HG03139 (cell line): Measurements from ENCODE around the gene SRSF4.

Experiments
- ATAC-seq: cut with Tn5 transposase; IDR thresholded peaks from one replicate; pipeline ENCODE4 v1.9.1; 2021; ENCODE audit not compliant: unreplicated experiment

SRSF4 gene

DNA sequence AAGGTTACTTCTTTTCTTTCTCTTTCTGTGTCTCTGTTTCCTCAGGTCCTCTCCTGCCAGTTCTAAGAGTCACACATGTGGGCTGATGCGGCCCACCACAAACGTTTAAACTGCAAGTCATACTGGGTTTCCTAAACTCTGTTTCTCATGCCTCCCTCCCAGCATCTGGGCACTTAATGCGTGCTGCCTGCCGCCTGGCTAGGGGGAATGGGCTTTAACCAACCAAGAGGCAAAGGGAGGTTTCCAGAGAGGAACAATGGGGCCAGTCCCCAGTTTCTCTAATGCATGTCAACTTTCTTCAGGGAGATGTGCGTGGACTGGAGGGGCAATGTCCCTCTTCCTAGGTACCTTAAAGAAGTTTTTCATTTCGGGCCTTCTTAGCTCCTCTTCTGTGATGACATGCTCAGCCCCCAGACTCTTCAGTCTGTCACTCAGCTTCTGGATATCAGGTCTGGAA lies 19.9 kb upstream of the SRSF4 start:
- ATAC-seq: no peak

- no peak for ATAC-seq
These were observed 19.4 kb upstream of the SRSF4 start for GRCh38 chr1:29200906-29201594.

GRCh38 chr1:29197993-29198392 lies 16.3 kb upstream of the SRSF4 start:
- ATAC-seq: no peak

GRCh38 chr1:29197590-29197924 lies 15.9 kb upstream of the SRSF4 start:
- no peak for ATAC-seq

DNA sequence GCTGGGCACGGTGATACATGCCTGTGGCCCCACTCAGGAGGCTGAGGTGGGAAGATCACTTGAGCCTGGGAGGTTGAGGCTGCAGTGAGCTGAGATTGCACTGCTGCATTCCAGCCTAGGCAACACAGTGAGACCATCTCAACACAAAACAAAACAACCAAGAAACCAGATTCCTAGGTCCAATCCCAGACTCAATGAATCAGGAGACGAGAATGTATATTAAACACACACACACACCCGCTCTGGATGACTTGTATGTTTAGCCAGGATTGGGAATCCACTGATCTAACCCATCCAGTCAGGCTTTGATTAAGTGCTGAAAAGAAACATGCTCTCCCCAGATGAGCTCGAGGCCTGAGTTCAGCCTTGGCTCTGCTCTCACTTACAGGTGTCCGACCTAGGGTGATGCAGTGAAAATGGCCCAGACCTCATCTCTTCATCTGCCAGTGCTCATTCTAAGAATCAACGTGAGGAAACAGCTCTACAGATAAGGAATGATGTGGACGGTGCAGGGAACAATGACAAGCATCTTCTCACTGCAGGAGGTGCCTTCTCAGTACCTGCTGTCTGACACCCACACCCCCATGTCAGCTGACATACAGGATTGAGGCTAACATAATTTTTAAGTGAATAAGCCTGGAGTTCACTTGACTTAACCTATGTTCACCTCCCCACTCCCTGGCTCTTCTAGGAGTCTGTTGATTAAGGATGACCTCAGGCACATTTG lies 15.3 kb upstream of the SRSF4 start:
- no peak for ATAC-seq

DNA sequence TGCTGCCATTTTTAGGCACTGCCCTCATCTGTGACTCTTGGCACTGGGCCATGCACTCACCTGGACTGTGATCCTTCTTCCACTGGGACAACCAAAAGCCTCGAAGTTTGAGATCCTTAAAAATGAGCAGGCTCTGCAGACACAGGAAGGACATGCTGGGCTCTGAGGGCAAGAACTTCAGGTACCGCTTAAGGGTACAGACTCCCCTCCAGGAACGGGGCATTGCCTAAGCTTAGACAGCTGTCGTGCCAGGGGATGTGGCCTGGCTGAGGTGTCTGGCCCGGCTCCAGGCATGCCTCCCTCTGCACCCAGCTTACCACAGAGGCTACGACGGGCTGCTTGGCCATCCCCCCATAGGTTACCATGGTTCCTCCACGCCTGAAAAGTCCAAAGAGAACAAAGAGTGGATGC lies 14.2 kb upstream of the SRSF4 start:
- no peak for ATAC-seq

DNA sequence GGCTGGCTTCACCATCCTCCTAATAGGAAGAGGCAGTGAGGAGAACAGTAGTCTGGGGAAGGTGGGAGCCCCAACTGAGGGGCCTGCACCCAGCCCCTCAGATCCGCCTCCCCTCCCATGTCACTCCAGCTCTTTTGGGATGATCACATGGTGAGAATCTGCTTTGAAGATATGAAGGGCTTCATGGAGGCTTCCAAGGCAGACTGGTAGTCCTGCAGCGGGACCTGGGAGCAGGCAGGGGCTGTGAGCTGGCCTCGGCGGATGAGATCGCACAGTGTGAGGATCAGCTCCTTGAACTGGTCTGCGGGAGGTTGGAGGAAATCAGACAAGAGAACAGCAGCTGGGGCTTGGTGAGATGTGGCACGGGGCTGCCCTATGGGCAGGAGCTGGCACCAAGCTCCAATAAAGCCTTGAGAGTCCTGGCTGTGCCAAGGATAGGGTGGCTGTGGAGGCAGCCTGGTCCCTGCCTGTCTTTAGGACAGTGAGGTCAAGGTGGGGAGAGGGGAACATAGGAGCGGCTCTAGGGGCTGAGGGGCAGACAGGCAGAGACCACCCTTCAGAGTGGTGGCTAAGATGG lies 12.3 kb upstream of the SRSF4 start:
- no peak for ATAC-seq

DNA sequence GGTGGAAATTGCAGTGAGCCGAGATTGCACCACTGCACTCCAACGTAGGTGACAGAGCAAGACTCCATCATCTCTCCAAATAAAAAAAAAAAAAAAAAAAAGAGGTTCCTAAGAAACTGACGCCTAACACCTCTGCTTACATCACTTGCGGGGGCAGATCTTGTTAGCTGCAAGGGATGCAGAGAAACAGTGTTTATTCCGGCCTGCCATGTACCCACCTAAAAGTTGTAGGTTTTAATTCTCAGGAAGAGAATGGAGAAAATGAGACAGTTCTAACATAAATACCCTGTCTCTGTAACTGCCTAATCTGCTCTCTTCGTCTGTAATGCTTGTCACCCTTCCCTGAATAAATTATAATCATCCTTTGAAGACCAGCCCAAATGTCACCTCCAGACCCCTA lies 9.0 kb upstream of the SRSF4 start:
- ATAC-seq: no peak

DNA sequence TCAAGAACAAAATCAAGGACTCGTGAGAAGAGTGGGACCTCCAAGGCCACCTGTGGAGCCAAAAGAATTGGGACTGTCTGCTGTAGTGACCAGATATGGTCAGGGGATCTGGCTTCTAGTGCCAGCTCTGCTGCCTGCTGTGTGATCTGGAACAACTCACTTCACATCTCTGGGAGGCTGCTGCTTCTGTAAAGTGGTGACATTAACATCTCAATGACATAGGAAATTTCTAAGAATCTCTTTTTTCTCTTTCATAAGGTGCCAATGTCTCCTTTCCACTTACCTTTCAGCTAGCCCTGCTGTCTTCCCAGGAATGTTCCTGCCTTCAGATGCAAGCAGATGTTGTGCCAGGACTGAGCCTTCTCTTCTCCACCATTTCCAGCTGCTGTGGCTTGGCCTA lies 5.0 kb upstream of the SRSF4 start:
- no peak for ATAC-seq

DNA sequence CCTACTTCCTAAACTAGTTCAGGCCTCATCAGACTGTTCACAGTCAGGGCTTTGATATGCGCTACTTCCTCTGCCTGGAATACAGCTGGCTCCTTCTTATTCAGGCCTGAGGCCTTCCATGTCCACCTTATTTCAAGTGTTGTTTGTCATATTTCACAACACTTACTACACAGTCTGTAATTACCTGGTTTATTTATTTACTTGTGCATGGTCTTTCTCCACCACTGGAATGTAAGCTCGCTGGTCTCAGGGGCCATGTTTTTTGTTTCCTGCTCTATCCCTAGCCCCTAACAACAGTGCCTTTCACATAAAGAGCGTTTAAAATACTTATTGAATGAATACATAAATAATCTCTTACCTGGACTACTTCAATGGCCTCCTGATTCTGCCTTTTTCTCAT lies 4.6 kb upstream of the SRSF4 start:
- no peak for ATAC-seq

- no peak for ATAC-seq
These were observed 1.6 kb upstream of the SRSF4 start for GRCh38 chr1:29183287-29183686.

DNA sequence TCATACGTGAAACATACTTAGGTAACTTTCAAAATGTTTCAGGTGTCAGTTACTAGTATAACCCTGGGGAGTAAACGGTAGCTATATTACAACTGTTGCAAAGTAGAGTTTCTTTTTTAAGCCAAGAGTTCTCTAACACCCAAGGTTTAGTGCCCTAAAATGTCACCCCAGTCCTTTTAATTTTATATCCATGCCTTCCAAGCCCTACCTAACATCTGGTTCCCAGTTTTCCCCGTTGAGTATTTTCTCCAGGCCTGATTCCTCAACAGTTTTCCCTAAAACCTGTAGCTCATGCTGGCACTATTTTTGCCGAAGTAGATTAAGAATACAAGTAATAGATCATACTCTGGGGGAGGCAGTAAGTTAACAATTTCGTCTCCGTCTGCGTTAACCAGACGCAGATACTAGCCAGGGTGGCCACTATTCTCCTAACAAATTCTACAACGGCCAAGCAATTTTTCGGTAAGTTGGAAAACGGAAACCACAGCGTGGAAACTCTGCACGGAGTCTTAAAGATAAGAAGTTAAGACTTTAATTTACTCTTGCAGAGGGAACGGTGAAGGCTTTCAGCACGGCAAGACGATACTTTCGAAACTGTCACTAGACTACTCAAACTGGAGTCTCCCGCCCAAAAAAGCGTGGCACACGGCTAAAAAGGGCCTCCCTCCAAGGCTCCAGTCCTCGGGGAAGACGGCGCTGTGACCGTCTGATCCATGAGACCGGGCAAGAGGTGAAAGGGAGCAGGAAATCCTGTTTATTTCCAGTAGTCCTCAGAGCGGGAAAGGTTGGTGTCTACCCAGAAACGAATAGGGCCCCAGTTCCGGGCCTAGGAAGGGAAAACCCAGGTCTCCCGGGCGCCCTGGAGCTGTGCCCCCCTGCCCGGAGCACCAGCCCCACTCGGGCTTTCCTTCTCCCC lies 945 bp downstream of the SRSF4 start:
- peak; percentile 6 for ATAC-seq

DNA sequence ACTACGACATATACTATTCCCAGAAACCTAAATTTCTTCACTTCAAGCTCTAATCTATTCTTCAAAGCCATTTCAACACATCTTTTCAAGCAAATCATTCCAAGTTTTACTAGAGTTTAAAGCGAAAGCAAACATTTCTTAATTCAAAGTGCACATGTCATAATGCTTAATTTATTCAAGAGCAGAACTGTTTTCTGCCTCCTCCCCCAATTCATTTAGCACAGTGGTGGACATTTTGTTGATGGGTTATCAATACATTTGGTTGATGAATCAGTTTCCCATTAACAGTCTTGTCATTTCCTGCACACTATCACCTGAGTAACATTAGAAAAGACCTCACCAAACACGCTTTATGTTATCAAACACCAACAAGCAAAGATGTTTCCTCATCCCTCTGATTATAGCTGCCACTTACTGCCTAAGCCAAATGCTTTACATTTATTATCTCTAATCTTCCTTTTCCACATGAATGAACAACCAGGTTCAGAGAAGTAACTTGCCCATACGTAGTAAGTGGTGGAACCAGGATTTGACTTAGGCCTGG lies 2.0 kb downstream of the SRSF4 start:
- ATAC-seq: no peak

DNA sequence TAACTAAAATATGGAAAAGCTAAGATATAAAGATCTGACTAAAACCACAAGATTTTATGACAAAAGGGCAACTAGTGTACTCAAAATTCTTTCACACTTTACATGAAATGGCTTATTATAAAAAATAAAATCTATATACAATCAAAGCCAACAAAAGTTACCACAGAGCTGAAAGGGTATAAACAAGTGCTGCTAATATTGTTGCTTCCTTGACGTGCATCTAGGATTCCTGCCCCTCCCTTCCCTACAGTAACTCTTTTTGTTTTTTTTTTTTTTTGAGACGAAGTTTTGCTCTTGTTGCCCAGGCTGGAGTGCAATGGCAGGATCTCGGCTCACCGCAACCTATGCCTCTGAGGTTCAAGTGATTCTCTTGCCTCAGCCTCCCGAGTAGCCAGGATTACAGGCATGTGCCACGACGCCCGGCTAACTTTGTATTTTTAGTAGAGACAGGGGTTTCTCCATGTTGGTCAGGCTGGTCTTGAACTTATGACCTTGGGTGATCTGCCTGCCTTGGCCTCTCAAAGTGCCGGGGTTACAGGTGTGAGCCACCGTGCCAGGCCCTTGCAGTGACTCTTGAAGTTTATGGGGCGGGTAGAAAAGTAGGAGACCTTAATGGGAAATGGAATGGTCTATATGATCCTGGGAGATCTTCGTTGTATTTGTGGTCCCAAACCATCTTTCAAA lies 4.5 kb downstream of the SRSF4 start:
- no peak for ATAC-seq

GRCh38 chr1:29176576-29176975 lies 5.1 kb downstream of the SRSF4 start:
- ATAC-seq: no peak

DNA sequence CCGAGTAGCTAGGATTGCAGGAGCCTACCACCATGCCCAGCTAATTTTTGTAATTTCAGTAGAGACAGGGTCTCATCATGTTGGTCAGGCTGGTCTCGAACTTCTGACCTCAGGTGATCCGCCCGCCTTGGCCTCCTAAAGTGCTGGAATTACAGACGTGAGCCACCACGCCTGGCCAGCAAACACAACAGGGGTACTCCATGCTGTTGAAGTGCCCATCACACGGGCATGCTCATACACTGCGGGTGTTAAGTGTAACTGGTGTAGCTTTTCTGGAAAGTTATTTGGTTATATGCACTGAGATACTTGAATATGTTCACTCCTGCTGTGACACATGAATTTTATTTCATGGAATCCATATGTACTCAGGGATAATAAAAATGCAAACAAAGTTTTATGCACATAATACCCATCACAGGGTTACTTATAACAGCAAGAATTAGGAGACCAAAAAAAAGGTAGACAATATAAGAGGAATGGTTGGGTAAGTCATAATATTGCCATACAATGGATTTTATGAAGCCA lies 9.2 kb downstream of the SRSF4 start:
- no peak for ATAC-seq

DNA sequence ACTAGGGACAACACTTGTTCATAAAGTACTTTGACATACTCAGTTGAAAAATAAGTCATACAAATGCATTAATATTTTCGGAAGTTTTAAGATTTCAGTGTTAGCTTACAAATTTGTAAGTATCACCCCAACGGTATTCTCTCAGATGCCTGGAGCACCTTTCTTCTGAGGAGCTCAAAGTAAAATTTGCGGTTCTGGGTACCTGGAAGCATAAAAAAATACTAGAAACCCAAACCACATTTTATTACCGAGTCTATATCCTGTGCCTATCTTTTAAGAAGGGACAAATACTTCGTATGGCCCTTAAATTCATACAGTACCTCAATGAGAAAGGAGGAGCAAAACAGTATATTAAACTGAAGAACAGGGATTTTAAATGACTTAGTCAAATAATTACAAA lies 10.2 kb downstream of the SRSF4 start:
- no peak for ATAC-seq

DNA sequence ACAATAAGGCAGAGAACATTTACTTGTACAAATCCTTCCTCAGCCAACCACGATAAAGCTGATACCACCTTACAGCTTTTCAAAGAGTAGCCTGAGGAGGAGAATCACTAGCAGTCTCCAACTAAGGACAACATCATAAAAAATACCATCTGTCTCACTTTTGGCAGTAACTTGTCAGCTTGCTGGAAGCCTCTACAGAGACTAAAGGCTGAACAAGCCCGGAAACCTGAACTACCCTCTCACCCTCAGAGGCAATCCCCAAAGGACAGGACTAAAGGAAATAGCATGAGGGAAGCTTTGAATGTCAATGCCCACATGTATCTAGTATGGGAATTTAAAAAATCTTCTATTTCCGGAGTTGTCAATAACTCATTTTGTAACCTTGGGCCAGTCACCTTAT lies 10.6 kb downstream of the SRSF4 start:
- no peak for ATAC-seq

DNA sequence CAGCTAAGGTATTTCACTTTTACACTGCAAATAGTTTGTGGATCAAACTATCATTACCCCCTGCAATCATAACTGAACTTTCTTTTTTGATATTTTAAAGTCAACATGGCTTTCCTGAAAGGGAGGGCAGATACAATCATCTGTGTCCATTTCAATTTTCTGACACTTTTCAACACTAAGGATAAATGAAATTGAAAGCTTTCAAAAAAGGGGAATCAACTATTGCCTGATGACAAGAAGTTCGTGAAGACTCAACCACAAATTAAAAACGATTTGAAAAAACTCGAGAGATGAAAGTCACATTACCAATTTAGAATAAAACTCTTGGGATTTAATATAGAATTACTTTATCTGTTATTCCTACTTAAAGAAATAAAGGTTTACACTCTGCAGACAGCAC lies 11.7 kb downstream of the SRSF4 start:
- ATAC-seq: no peak

GRCh38 chr1:29167904-29168303 lies 13.8 kb downstream of the SRSF4 start:
- ATAC-seq: no peak
